NOMO-1 (cell line): Measurements from ENCODE around the gene IGFL1.
"Not testable (repeated sequence)": the region's sequence is repeated elsewhere in the genome, so short reads cannot be mapped to it uniquely, and the experiment has no call there.

Experiments used
- DNase-seq, 2 experiments: peaks; one replicate each; lab custom pipeline; 2025; ENCODE audit not compliant: unreplicated experiment in 2 of 2; lab: John Stamatoyannopoulos, UW

IGFL1 gene

GRCh38 chr19:46229442-46229841 is at the start of gene IGFL1:
Gene IGFL1 (plus strand): TSS chr19:46229742. CDS start chr19:46229775, 33 bp downstream.
- DNase-seq = no peak

GRCh38 chr19:46180701-46181387 is 48.7 kb upstream of the IGFL1 start:
- no peak for DNase-seq

DNA sequence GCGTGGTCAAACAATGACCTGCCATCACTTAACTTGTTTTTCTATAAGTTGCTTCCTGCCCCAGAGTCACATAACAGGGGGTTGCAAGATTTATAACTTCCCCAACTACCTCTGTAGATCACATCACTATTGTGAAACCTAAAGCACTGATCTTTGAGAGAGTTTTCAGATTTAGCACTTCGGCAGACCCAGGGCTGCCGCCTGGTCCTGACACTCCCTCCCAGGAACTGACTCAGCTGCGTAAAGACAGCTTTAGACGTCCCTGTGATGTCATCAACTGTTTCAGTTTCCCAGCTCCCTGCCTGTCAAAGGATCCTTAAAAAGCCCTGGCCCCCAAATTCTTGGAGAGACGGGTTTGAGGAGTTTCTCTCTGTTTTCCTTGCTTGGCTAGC is 48.2 kb upstream of the IGFL1 start:
- peak; percentile 66 to 92 for DNase-seq

GRCh38 chr19:46182476-46182875 is 47.1 kb upstream of the IGFL1 start:
- DNase-seq = no peak

GRCh38 chr19:46184775-46185710 is 44.5 kb upstream of the IGFL1 start:
- peak; percentile 40 to 65 for DNase-seq

DNA sequence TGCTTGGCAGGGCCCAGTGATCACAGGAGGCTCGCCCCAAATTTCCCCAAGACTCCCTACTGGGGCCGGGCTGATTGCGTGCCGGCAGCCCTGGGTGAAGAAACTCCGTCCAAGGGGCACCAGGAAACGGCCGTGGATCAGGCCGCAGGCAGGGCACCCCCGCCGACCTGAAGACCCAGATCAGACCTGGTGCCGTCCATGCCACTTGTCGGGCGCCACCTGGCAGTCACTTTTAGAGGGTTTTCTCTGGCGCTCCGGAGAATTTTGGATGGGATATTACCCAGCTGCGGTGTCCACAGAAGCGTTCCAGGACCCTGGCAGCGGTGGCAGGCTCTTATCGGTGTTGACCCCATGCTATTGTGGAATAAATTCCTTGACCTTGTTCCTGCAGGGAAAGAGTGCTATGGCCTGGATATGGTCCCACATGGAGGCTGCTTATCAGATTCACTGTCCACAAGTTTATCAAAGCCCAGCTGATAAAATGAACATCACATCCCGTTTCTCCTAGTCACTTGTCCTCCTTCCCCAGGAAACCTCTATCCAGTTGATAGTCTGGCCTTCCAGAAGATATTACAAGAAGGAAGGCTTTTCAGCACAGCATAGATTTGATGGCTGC is 43.3 kb upstream of the IGFL1 start:
- no peak for DNase-seq

DNA sequence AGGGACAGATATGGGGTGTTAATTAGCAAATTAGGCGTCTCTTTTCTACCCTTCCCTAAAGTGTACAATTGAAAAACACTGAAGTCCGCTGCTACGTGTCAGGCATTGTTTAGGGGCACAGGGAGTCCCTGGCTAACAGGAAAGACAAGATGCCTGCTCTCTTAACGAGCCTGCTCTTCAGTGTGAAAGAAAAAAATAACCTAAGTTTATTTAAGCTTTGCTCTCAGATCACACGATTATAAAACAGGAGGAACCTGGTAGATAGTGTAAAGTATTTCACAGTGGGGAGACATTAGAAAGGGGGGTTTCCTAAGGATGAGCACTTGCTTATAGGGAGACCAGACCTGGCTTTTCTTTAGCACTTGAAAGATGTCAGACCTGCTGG is 42.8 kb upstream of the IGFL1 start:
- DNase-seq = no peak

GRCh38 chr19:46189971-46190888 is 39.3 kb upstream of the IGFL1 start:
- no peak for DNase-seq

GRCh38 chr19:46191356-46191755 is 38.2 kb upstream of the IGFL1 start:
- no peak for DNase-seq

DNA sequence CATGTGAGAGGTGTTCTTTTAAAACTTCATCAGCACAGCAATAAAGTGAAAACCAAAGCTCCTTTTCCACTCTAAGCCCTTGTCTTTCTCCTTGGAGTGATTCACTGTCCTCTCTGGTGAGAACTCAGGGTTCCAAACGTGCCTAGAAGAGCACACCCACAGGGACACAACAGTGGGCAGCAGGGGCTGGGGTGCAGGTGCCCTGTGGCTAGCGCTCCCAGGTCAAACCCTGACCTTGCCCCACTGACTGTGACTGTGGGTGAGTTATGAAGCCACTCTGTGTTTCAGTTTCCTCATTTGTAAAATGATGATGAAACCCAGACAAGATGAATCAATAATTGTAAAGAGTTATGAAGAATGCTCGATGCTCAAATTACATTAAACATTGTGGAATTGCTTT is 37.6 kb upstream of the IGFL1 start:
- DNase-seq = peak in 1 of 2 experiments; percentile 66

DNA sequence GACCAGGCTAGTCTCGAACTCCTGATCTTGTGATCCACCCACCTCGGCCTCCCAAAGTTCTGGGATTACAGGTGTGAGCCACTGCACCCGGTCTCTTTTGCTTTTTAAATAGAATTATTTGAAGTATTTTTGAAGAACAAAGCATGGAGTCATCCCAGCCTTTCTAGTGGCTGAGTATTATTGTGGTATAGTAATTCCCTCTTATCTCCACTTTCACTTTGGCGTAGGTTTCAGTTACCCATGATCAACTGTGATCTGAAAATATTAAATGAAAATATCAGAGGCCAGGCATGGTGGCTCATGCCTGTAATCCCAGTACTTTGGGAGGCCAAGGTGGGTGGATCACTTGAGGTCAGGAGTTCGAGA is 36.9 kb upstream of the IGFL1 start:
- peak; percentile 14 to 60 for DNase-seq

- DNase-seq = peak; percentile 83 to 94
Measured at GRCh38 chr19:46192992-46193650, 36.4 kb upstream of the IGFL1 start.

GRCh38 chr19:46193678-46194077 is 35.9 kb upstream of the IGFL1 start:
- peak in 1 of 2 experiments; percentile 25 for DNase-seq

DNA sequence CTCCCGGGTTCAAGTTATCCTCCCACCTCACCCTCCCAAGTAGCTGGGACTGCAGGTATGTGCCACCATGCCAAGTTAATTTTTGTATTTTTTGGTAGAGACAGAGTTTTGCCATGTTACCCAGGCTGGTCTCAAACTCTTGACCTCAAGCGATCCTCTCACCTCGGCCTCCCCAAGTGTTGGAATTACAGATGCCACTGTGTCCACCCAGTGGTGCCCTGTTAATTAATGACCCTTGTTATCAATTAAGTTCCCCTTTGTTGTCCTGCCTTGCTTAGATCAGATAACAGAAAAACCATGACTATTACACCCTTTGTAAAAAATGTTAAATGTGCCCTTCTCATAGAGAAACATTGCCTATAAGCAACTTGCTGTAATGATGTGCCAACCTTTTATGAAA is 34.4 kb upstream of the IGFL1 start:
- DNase-seq = no peak

- DNase-seq = not testable (repeated sequence)
Measured at GRCh38 chr19:46195919-46196318, 33.6 kb upstream of the IGFL1 start.

- no peak for DNase-seq
Measured at GRCh38 chr19:46196410-46197124, 33.0 kb upstream of the IGFL1 start.

DNA sequence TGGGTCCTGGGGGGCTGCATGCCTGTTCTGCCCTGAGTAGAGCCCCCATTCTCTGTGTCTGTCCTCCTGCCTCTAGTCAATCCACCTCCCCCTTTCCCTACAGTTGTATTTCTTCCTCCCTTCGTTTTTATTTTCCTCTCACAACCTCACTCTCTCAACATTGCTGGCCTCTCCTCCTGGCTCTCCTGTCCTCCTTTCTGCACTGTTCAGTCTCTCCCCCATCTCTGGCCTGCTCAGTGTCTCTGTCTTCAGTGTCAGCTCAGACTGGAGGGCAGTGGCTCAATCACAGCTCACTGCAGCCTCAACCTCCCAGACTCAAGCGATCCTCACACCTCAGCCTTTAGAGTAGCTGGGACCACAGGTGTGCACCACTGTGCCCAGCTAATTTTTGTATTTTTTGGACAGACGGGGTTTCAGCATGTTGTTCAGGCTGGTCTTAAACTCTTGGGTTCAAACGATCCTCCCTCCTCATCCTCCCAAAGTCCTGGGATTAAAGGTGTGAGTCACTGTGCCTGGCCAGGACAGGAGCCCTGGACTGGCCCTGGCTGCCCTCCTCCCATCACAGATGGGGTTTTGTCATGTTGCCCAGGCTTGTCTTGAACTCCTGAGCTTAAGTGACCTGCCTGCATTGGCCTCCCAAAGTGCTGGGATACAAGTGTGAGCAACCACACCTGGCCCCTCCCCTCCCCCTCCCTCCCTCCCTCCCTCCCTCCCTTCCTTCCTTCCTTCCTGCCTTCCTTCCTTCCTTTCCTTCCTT is 32.0 kb upstream of the IGFL1 start:
- no peak for DNase-seq

DNA sequence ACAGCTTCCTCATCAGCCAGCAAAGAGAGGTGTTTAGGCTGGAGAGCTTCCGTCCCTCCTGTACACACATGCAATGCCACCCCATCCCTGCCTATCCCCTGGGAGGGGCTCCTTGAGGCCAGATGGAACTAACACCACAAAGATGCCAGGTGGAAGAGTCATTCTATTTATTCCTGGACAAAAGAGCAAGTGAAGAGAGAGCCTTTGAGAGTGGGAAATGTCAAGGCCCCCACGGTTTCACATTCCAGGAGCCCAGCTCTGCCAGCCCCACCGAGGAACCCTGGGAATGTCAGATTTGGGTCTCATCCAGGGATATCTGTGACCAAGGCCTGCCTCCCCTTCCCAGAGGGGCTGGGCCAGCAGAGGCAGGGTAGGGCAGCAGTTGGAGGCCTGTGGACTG is 30.8 kb upstream of the IGFL1 start:
- no peak for DNase-seq
